ENCODE measurements around the gene PUSL1.

GRCh38 chr1:1286313-1287261, 21.8 kb upstream of the PUSL1 start:
- TF ChIP-seq CTCF (IDR thresholded peaks at IDR 0.05; ENCODE audit: low read depth, low read length, poor library complexity, severe bottlenecking) = no peak
- no peak for TF ChIP-seq EZH2phosphoT487 (IDR thresholded peaks at IDR 0.05; ENCODE audit: borderline replicate concordance, low read length)

All from DOHH2 (cell line).